GF-D8 (cell line): ENCODE results near the gene ABLIM2.
"Not testable (repeated sequence)": the region's sequence is repeated elsewhere in the genome, so short reads cannot be mapped to it uniquely, and the experiment has no call there.

Experiments used
- DNase-seq: peaks from one replicate; lab custom pipeline; 2025; lab: John Stamatoyannopoulos, UW

The ABLIM2 gene

DNA sequence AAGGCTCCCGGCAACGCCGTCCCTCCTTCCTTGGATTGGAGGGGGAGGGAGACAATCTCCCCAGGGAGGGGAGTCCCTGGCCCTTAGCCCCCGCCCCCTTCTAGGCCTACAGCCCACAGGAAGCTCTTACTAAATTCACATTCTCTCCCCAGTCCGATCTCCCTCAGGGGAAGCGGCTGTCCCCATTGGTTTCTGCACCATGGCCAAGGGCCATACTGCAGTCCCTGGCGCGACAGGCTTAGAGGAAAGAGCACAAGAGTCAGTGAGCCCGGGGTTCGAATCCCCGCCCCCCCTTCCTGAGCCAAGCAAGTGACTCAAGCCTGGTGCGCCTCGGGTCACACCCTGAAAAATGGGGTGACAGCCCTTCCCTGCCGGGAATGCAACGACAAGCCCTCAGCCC lies 1.1 kb downstream of the ABLIM2 start:
- no peak for DNase-seq

DNA sequence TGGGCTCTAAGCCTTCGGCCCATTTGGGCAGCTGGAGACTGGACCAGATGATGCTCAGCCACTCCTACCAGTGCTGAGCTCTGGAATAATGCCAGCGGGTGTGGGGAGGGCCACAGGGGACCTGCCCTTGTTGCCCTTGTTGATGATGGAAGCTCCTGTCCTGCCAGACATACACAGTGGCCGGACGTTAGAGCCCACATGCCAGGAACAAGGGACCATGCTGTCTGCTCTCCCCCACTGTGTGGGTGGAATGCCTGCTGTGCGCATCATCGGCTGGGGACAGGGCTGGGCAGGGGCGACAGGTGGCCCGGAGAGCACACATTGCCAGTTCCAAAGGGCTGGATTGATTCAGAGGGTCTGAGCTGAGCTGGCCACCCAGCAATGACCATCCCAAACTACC lies 2.0 kb downstream of the ABLIM2 start:
- DNase-seq = no peak

DNA sequence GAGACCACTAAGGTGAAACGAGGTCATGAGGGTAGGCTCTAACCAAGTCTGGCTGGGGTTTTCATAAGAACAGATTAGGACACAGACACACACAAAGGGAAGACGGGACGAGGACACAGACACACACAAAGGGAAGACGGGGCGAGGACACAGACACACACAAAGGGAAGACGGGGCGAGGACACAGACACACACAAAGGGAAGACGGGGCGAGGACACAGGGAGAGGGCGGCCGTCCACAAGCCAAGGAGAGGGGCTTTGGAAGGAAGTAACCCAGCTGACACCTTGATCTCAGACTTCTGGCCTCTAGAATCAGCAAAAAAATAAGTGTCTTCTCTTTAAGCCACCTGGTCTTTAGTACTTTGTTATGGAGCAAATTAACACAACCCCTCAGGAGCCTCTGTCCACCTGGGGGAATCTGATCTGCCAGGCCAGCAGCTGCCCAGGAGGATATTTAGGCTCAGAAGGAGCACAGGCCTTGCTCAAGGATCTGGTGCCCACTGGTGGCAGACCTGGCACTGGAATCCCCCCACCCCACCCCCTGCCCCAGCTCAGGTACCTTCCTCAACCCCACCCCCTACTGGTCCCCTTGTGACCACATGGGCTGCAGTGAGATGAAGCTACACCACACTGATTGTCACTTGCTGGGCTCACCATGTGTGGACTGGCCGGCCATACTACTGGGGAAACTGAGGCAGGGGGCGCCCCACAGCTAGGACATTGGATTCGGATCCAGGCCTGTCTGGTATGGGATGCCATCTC lies 2.8 kb downstream of the ABLIM2 start:
- no peak for DNase-seq

DNA sequence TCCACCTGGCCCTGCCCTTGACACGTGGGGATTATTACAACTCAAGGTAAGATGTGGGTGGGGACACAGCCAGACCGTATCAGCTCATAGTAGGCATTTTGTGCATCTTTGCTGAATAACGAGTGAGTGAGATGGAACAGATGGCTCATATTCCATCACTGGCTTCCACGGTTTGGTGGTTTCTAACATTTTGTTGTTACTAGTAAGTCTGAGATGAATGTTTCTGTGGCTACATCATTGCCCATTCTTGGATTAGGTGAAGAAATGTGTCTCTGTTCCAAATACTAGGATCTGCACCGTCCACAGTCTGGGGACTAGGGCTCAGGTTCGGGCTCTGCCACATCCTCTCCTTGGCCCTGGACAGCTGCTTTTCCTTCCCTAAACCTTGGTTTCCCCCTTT lies 3.6 kb downstream of the ABLIM2 start:
- DNase-seq = no peak

GRCh38 chr4:8153441-8153840 lies 5.2 kb downstream of the ABLIM2 start:
- no peak for DNase-seq

DNA sequence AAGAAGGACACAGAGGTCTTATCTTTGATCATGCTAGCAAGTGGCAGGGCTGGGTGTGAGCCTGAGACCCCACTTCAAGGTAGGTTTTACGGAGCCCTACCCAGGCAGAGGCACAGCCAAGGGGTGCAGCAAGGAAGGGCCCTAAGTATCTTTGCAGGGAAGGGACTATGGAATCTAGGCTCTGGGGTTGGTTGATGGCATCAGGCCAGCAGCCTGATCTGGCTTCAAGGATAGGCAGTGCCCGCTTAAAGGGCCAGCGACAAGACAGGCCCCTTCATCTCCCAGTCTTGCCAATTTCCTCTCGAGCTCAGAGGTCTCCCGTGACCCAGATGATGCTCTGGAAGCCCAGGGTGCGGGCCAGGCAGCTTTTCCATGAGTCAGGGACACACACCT lies 5.8 kb downstream of the ABLIM2 start:
- no peak for DNase-seq

DNA sequence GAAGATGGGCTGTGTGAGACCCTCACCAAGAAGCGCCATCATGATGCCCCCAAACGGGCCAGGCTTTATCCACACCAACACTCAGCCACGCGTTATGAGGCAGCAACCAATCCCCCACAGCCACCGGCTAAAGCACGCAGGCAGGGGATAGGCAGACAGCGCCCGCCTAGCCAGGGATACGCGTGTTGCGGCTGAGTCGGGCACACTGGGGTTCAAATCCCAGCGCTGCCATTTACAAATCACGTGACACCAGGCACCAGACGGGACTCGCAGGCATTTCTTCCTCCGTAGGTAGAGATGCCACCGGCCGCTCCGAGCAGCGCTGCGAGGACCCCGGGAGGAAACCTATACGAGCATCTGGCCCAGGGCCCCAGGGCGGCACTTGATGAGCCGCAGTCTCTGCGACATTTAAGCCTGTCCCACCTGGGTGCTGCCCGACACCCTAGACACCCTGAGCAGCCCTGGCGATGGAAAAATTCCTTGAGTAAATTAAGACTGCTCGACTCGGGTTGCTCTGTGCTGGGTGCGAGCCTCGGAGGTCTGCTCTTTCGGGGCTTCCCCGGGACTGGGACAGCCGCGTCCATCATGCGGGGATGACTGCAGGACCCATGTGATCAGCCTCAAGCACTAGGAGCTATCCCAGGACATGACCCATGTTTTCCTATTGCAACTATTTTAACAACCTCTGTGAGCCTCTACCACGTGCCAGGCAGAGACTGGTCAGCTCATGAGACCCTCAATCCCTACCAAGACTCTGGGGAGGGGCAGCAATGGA lies 6.3 kb downstream of the ABLIM2 start:
- DNase-seq = no peak

DNA sequence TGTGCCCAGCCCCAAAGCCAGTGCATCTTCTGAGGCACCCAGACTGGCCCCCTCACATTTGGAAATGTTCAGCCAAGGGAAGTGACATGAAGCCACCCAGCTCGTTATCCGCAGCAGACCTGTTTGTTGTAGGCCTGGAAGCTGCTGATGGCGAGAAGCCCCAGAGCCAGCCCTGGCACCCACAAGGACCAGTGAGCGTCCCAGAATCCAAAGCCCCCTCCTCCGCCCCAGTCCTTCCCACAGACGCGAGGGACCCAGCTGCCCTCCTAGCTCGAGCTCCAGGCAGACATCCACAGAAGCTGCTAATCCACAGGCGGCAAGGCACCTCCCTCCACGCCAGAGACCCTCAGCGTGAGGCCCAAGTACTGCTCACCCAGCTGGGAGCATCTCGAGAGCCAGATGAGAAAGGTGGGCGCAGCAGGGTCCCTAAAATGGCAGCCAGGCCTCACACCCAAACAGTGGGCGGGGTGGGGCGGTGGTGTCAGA lies 7.4 kb downstream of the ABLIM2 start:
- DNase-seq = no peak

DNA sequence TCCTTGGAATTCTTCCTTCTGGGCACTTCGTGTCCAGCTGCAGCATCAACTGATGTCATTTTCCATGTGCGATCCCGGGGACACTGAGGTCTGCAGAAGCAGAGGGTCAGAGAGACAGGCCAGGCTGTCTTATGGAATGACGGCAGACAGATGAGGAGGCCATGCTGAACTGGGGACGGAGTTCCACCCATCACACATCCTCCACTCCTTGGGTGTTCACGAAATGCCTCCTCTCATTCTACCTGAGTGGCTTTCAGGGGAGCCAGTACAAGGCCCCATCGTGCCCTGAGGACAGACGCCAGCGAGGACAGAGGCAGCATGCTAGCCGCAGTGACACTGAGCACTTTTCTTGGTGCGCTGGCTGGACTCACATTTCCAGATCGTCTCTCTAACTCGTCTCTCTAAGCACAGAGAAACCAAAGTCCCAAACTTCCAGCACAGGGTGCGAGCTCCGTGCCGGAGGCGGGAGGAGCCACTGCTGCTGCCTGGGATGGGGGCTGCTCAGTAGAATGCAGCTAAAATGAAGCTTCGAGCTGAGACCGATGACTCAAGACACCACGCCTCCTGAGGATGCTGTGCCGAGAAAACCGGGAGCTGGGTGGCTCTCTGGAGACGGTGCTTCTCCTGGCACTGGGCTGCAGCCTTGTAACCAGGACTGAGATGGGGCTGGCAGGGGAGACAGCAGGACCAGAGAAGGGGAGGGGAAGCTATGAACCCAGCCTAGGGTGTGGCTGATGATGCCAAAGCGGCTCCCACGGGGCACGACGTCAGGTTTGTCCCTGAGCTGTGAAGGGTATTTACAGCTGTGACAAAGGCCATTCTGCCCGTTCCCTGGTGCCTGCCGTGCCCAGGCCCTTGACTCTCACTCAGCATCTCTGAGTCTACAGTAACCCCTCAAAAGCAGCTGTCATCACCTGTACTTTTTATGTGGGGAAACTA lies 8.2 kb downstream of the ABLIM2 start:
- DNase-seq = no peak

- no peak for DNase-seq
These were observed 8.9 kb downstream of the ABLIM2 start for GRCh38 chr4:8149664-8150063.

GRCh38 chr4:8148785-8149435 lies 9.7 kb downstream of the ABLIM2 start:
- DNase-seq = no peak

DNA sequence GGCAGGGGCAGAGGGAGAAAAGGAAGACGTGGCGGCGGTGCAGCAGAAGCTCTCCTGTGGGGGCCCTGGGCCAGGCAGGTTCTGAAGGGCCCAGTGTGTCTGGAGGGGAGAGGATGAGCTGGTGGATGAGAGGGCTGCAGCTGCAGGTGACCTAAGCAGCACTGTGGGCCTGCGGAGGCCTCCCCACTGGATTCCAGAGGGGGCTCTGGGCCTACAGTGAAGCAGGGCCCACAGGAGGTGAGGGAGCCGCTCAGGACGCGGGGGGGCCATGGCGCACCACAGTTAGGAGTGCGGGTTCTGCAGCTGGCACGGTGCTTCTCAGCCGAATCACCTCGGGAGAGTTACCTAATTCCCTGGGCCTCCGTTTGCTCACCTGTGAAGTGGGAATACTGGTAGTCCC lies 10.5 kb downstream of the ABLIM2 start:
- DNase-seq = no peak

DNA sequence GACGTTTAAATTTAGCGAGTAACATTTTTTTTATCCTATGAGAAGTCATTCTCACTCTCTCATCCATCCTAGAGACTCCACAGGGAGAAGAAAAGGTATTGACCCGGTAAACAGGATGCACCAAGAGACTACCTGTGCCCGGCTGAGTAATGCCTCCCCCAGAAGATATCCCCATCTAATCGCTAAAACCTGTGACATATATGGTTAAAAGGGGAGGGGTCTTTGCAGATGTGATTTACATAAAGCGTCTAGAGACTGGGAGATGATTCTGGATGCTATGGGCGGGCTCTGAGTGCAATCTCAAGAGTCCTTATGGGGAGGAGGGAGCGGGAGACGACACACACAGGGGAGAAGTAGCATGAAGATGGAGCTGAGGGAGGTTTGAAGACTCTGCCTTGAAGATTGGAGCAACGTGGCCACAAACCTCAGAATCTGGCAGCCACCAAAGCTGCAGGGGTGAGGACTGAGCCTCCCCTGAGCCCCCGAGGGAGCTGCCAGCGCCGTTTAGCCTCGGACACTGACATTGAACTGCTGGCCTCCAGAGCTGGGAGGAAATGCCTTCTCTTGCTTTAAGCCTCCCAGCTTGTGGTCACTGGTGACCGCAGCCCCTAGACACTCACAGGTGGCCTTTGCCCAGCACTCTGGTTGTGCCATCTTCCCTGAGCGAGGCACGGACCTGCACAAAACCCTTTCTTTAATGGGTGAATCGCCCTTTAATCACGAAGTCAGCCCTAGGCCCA lies 11.2 kb downstream of the ABLIM2 start:
- no peak for DNase-seq

GRCh38 chr4:8146157-8146556 lies 12.5 kb downstream of the ABLIM2 start:
- no peak for DNase-seq

GRCh38 chr4:8144359-8144758 lies 14.3 kb downstream of the ABLIM2 start:
- no peak for DNase-seq

- no peak for DNase-seq
These were observed 15.0 kb downstream of the ABLIM2 start for GRCh38 chr4:8143392-8144140.

- no peak for DNase-seq
These were observed 16.1 kb downstream of the ABLIM2 start for GRCh38 chr4:8142556-8142955.

GRCh38 chr4:8141935-8142334 lies 16.7 kb downstream of the ABLIM2 start:
- no peak for DNase-seq

DNA sequence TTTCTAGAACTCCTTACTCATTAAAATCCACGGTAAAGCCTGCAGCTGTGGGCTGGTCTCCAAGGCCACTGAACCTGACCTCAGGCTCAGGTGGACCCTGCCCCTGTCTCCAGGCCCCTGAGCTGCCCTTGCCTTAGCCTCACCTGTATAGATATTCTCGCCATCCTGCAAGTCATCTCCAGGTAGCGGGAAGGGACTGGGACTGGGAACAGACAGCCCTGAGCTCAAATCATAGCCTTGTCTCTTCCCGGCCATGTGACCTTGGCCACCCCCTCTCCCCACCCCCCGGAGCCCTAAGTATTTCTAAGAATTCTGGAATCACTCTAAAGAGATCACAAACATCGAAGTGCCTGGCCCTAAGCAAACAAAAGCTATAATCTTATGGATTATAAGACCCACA lies 17.7 kb downstream of the ABLIM2 start:
- DNase-seq = no peak

DNA sequence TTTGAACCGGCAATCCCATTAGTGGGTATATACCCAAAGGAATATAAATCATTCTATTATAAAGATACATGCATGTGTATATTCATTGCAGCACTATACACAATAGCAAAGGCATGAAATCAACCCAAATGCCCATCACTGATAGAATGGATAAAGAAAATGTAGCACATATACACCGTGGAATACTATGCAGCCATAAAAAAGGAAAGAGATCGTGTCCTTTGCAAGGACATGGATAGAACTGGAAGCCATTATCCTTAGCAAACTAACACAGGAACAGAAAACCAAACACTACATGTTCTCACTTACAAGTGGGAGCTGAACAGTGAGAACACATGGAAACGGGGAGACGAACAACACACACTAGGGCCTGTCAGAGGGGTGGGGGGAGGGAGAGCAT lies 18.9 kb downstream of the ABLIM2 start:
- DNase-seq = not testable (repeated sequence)
